ENCODE data around the gene LTB4R. TPM values are rescaled to one million over a fixed set of nuclear protein-coding genes. Genes with fewer than 3 reads are reported as not detected.
A peak's percentile ranks its signal among the peaks of the same experiment; 100 is the strongest.

LTB4R gene, protein sequence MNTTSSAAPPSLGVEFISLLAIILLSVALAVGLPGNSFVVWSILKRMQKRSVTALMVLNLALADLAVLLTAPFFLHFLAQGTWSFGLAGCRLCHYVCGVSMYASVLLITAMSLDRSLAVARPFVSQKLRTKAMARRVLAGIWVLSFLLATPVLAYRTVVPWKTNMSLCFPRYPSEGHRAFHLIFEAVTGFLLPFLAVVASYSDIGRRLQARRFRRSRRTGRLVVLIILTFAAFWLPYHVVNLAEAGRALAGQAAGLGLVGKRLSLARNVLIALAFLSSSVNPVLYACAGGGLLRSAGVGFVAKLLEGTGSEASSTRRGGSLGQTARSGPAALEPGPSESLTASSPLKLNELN
- 1.3 and 1.6 TPM in 2 replicates for total RNA-seq

DNA sequence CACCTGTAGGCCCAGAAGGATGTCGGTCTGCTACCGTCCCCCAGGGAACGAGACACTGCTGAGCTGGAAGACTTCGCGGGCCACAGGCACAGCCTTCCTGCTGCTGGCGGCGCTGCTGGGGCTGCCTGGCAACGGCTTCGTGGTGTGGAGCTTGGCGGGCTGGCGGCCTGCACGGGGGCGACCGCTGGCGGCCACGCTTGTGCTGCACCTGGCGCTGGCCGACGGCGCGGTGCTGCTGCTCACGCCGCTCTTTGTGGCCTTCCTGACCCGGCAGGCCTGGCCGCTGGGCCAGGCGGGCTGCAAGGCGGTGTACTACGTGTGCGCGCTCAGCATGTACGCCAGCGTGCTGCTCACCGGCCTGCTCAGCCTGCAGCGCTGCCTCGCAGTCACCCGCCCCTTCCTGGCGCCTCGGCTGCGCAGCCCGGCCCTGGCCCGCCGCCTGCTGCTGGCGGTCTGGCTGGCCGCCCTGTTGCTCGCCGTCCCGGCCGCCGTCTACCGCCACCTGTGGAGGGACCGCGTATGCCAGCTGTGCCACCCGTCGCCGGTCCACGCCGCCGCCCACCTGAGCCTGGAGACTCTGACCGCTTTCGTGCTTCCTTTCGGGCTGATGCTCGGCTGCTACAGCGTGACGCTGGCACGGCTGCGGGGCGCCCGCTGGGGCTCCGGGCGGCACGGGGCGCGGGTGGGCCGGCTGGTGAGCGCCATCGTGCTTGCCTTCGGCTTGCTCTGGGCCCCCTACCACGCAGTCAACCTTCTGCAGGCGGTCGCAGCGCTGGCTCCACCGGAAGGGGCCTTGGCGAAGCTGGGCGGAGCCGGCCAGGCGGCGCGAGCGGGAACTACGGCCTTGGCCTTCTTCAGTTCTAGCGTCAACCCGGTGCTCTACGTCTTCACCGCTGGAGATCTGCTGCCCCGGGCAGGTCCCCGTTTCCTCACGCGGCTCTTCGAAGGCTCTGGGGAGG is at the start of gene LTB4R:
Gene LTB4R, plus strand, starts transcription at position 857 of the 959 bp plus-strand sequence. CDS start 4,150 bp downstream, outside the sequence.
- DNase-seq (ENCODE audit: low read depth) = peak; percentile 58
- peak within 1 kb of the TSS; percentile 21 for H3K4me3 ChIP-seq (ENCODE audit: low read depth, low read length)
- TF ChIP-seq, protein P1, sequence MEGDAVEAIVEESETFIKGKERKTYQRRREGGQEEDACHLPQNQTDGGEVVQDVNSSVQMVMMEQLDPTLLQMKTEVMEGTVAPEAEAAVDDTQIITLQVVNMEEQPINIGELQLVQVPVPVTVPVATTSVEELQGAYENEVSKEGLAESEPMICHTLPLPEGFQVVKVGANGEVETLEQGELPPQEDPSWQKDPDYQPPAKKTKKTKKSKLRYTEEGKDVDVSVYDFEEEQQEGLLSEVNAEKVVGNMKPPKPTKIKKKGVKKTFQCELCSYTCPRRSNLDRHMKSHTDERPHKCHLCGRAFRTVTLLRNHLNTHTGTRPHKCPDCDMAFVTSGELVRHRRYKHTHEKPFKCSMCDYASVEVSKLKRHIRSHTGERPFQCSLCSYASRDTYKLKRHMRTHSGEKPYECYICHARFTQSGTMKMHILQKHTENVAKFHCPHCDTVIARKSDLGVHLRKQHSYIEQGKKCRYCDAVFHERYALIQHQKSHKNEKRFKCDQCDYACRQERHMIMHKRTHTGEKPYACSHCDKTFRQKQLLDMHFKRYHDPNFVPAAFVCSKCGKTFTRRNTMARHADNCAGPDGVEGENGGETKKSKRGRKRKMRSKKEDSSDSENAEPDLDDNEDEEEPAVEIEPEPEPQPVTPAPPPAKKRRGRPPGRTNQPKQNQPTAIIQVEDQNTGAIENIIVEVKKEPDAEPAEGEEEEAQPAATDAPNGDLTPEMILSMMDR (IDR thresholded peaks at IDR 0.05; ENCODE audit: insufficient read depth, low read depth, low read length) = peak; percentile 4

DNA sequence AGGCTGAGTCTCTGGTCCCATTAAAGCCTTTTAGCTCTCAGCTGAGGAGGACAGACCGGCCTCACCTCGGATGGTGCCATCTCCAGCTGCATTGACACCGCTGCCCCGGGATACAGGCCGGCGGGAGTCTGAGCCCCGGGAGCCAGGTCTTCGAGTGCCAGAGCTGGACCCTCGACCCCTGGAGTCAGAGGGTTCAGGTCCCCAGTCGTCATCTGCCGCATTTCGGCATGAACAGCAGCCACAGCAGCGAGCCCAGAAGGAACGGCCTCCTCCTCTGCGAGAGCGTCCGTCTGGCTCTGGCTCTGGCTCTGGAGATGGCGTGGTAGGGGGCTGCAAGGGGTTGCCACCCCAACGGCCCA is 49.4 kb upstream of the LTB4R start:
- H3K4me3 ChIP-seq (ENCODE audit: low read depth, low read length) = no peak overlapping the region
- TF ChIP-seq, protein P1 (IDR thresholded peaks at IDR 0.05; ENCODE audit: insufficient read depth, low read depth, low read length) = no peak
- DNase-seq (ENCODE audit: low read depth) = no peak

DNA sequence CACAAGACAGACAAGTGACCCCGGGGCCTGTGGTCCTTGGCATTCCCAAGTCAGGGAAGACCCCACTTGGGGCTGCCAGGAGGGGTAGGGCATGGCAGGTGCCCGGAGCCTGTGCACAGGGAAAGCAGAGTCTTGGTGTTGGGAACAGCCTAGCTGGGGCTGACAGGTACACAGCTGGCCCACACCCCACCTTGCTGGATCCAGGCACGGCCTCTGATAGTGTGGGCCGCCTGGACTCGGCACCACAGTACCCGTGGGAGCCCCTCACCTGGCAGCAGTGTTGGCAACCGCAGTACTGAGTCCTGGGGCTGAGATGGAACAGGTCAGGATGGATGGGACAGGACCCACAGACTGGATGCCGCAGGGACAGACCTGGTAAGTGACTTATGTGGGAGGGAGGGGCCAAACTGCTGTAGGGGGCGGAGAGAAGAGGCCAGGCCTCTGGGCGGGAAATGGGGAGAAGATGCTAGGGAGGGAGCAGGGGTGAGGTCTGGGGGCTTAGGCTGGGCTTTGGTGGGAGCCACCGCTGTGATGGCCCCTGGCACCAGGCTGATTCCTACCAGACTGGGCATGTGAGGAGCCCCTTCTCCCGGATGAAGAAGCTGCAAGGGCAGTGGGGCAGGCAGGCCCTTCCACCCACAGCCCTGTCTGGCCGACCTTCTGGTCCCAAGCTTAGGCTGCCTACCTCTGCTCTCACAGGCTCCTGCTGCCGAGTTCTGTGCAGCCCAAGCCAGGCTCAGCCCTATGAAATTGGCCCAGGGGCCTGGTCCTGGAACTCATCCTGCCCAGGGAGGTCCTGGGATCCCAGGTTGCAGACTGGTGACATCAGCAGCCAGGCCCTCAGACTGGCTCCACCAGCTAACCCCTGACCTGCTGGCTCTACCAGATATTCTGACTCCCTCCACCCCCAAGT is 48.2 kb upstream of the LTB4R start, which contains the start of gene TGM1:
Gene TGM1, minus strand, starts transcription at position 357 of the 913 bp plus-strand sequence. CDS start 825 bp downstream, outside the sequence.
- no peak for DNase-seq (ENCODE audit: low read depth)
- TF ChIP-seq, protein P1 (IDR thresholded peaks at IDR 0.05; ENCODE audit: insufficient read depth, low read depth, low read length) = no peak
- no peak within 1 kb of the TSS for H3K4me3 ChIP-seq (ENCODE audit: low read depth, low read length)

DNA sequence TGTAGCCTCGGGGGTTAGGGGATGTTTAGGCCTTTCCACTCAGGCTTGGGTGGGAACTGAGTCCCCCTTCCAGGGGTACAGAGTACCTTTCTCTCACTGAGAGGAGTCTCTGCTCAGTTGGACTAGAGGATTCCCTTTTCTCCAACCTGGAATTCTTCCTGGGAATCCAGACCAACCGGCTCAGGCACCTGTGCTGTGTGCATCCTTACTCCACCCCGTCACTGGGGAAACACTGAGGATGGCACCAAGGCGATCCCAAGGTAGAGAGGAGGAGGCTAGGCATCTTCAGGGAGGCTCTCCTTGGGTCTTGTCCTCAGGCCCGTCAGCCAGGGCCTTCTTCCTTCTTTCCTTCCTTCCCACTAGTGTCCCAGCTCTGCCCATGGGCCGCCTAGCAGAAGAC is 47.5 kb upstream of the LTB4R start:
- no peak for DNase-seq (ENCODE audit: low read depth)
- no peak overlapping the region for H3K4me3 ChIP-seq (ENCODE audit: low read depth, low read length)
- TF ChIP-seq, protein P1 (IDR thresholded peaks at IDR 0.05; ENCODE audit: insufficient read depth, low read depth, low read length) = no peak

DNA sequence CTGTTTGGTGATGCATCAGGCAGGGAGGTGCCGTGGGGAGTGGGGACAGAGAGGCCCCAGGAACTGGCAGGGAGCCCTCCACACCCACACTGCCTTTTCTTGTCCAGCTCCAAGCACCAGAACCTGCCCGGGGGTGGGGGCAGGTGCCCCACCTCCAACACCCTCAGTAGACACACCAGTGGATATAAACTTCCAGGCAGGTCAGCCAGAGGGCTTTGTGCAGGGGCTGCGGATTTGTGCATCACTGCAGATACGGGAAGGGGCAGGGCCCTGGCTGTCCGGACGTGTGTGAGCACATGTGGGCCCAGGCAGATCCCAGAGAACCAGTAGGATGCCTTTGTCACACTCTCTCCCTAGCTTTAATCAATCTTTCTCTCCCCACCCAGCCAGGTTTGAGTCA is 47.0 kb upstream of the LTB4R start:
- H3K4me3 ChIP-seq (ENCODE audit: low read depth, low read length) = no peak overlapping the region
- TF ChIP-seq, protein P1 (IDR thresholded peaks at IDR 0.05; ENCODE audit: insufficient read depth, low read depth, low read length) = no peak
- no peak for DNase-seq (ENCODE audit: low read depth)

All from fibroblast of villous mesenchyme (primary cell).